ENCODE results near the gene EGFL7.

The EGFL7 gene

DNA sequence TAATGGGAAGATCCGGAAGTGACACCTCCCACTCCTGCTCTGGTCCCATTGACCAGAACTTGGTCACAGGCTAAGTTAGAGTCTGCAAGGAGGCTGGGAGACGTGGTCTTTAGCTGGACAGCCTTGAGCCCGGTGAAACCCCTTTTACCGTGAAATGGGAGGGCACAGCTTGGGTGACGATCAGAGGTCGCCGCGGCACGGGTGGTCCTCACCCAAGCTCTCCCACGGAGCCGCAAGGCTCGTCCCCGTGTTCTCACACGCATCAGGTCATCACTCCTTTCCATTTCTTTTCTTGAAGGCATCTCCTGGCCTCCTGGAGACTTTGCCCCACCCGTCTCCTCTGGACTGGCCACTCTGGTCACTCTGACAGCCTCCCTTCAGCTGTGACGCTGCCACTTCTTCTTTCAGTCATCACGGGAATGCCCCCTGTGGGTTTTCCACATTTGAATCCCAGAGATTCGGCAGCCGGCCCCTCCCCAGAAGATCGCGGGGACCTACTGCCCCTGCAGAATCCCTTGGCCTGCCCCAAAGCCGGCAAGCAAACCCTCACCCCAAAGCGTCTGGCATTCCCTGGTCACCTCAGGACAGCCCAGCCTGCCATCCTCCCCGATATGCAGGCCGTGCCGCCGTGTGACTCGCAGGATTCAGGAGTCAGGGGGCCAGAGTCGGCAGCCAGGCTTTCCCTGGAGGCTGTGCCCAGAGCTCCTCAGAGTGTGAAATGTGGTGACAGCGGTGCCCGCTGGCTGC is 18.9 kb upstream of the EGFL7 start:
- H3K36me3 ChIP-seq = no peaks in the 10 kb centered on the region

GRCh38 chr9:136644343-136644592 is 18.4 kb upstream of the EGFL7 start:
- DNase-seq = peak; percentile 88
- TF ChIP-seq, protein P1, sequence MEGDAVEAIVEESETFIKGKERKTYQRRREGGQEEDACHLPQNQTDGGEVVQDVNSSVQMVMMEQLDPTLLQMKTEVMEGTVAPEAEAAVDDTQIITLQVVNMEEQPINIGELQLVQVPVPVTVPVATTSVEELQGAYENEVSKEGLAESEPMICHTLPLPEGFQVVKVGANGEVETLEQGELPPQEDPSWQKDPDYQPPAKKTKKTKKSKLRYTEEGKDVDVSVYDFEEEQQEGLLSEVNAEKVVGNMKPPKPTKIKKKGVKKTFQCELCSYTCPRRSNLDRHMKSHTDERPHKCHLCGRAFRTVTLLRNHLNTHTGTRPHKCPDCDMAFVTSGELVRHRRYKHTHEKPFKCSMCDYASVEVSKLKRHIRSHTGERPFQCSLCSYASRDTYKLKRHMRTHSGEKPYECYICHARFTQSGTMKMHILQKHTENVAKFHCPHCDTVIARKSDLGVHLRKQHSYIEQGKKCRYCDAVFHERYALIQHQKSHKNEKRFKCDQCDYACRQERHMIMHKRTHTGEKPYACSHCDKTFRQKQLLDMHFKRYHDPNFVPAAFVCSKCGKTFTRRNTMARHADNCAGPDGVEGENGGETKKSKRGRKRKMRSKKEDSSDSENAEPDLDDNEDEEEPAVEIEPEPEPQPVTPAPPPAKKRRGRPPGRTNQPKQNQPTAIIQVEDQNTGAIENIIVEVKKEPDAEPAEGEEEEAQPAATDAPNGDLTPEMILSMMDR (IDR thresholded peaks at IDR 0.05; ENCODE audit: low read depth, low read length) = no peak
- Histone ChIP-seq H3K27me3 (ENCODE audit: insufficient read depth, low read depth, severe bottlenecking) (no peaks in the 10 kb centered on the region), H3K27ac (no peak overlapping the region), H3K36me3 (no peaks in the 10 kb centered on the region), H3K4me3 (ENCODE audit: low read depth, low read length) (peak overlapping the region; percentile 35), H3K9me3 (ENCODE audit: severe bottlenecking) (no peaks in the 10 kb centered on the region)

More for the DNA sequence above, 18.9 kb upstream of the EGFL7 start:
- H3K27ac ChIP-seq = no peak overlapping the region
- peak overlapping the region; percentile 35 for H3K4me3 ChIP-seq (ENCODE audit: low read depth, low read length)
- H3K27me3 ChIP-seq (ENCODE audit: insufficient read depth, low read depth, severe bottlenecking) = no peaks in the 10 kb centered on the region
- no peaks in the 10 kb centered on the region for H3K9me3 ChIP-seq (ENCODE audit: severe bottlenecking)
- TF ChIP-seq, protein P1 (IDR thresholded peaks at IDR 0.05; ENCODE audit: low read depth, low read length) = no peak
- DNase-seq = no peak

GRCh38 chr9:136644593-136645351 is 17.9 kb upstream of the EGFL7 start:
- Histone ChIP-seq H3K27ac (0 out of 2 replicates have a peak overlapping the region, but pooled peaks have one; percentile 30), H3K4me3 (ENCODE audit: low read depth, low read length) (peak overlapping the region; percentile 35), H3K27me3 (ENCODE audit: insufficient read depth, low read depth, severe bottlenecking) (no peaks in the 10 kb centered on the region), H3K36me3 (no peaks in the 10 kb centered on the region), H3K9me3 (ENCODE audit: severe bottlenecking) (no peaks in the 10 kb centered on the region)
- no peak for DNase-seq
- TF ChIP-seq, protein P1 (IDR thresholded peaks at IDR 0.05; ENCODE audit: low read depth, low read length) = peak; percentile 95

DNA sequence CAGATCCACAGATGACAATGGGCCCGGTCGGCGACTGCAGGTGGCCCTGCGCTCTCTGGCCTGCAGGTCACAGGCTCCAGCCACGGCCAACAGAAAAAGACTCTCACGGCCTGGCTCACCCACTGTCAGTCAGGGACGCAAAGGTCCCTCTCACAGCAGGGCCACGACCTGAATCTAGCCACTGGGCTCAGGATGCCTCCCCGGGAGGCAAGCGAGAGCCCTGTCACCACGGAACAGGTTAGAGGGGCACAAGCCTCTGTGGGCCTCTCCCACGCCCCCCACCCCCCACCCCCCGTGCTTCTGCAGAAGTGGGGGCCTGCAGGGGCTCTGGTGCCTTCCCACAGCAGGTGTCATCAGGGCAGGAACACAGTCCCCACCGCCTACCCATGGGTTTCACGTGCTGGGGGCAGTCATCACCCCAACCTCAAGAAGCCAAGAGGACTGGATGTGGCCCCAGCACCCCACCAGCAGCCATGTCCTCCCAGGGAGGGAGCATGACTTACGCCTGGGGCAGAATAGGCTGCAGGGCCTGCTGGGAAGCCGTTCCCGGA is 17.3 kb upstream of the EGFL7 start:
- TF ChIP-seq, protein P1 (IDR thresholded peaks at IDR 0.05; ENCODE audit: low read depth, low read length) = no peak
- no peaks in the 10 kb centered on the region for H3K27me3 ChIP-seq (ENCODE audit: insufficient read depth, low read depth, severe bottlenecking)
- no peak for DNase-seq

DNA sequence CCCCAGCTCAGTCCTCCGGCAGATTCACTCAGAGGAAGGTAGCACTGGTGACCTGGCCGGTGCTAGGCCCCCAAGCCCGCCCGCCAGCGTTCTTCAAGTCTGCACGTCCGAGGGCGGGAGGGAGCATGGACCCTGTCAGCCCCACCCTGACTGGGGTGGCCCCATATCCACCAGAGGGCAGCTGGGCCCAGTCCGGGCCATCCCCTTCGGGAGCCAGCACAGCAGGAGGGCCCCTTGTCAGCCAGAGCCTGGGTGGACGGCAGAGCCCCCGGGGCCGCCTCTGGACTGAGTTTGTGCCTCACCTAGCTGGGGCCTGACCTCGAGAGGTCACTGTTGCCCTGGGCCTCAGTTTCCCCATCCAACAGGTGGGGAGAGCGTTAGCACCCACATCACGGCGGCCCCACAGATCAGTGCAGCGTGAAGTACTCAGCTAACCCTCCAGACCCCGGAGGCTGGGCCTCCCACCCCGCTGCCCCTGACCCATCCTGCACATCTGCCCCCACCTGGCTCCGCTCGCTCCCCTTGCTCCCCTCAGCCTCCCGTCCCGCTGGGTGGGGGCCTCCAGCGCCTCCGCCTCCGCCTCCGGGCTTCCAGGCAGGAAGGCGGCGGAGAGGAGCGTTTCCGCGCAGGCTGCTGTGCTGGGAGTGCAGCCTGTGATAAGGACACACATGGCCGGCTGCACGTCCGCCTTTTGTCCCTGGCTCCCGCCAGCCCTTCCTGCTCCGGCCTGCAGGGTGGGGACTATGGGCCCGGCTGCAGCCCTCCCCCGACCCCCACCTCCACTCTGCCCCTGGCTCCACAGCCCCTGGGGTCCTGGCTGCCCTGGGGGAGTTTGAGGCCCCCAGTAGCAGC is 16.6 kb upstream of the EGFL7 start:
- Histone ChIP-seq H3K27ac (no peak overlapping the region), H3K4me3 (ENCODE audit: low read depth, low read length) (no peak overlapping the region), H3K9me3 (ENCODE audit: severe bottlenecking) (no peaks in the 10 kb centered on the region), H3K27me3 (ENCODE audit: insufficient read depth, low read depth, severe bottlenecking) (no peaks in the 10 kb centered on the region), H3K36me3 (no peaks in the 10 kb centered on the region)
- DNase-seq = no peak
- TF ChIP-seq, protein P1 (IDR thresholded peaks at IDR 0.05; ENCODE audit: low read depth, low read length) = 0 out of 2 replicates have a peak, but pooled peaks have one; percentile 1

More for the DNA sequence above, 17.3 kb upstream of the EGFL7 start:
- Histone ChIP-seq H3K9me3 (ENCODE audit: severe bottlenecking) (no peaks in the 10 kb centered on the region), H3K36me3 (no peaks in the 10 kb centered on the region), H3K27ac (no peak overlapping the region), H3K4me3 (ENCODE audit: low read depth, low read length) (no peak overlapping the region)
